Naive thymus-derived CD8-positive, alpha-beta T cell (primary cell): ENCODE measurements around the gene IL5. TPM values are rescaled to one million over a fixed set of nuclear protein-coding genes. Genes with fewer than 3 reads are reported as not detected.
"Not testable (repeated sequence)": the region's sequence is repeated elsewhere in the genome, so short reads cannot be mapped to it uniquely, and the experiment has no call there.

ENCODE experiments used
- ATAC-seq, 2 donors: fragments of 150-1000 bp; cut with Tn5 transposase in 1 of 2; sonication (Bioruptor Pico), chemical (Tn5 transposase) in 1 of 2; 1 replicate in 1 of 2; 2 replicates in 1 of 2; pipeline ENCODE4 v1.10.0; 2021; ENCODE audit warnings: mild to moderate bottlenecking in 2 of 2, moderate library complexity in 2 of 2
- POLR2A ChIA-PET: fragments of 350-600 bp; sonication (Branson Sonifier 250); formaldehyde crosslinking; loops from one replicate; lab custom pipeline; 2021; ENCODE audit warnings: antibody characterized with exemption; lab: Charles Lee
- DNase-seq, 10 donors: peaks; one replicate each; pipeline versions ENCODE4 v3.0.0 to v3.0.0-alpha.2; 2020 to 2022
- H3K27ac Mint-ChIP-seq, 10 donors: one replicate each; pipeline ENCODE4 v1.8.0; 2020 to 2022; ENCODE audit warnings: mild to moderate bottlenecking in 10 of 10, mixed read lengths in 10 of 10, moderate library complexity in 4 of 10, inconsistent platforms in 1 of 10
- H3K27me3 Mint-ChIP-seq, 5 donors: one replicate each; pipeline ENCODE4 v1.8.0; 2021 to 2022; ENCODE audit warnings: mixed read lengths in 5 of 5
- H3K36me3 Mint-ChIP-seq, 3 donors: one replicate each; pipeline ENCODE4 v1.8.0; 2020 to 2022; ENCODE audit warnings: mixed read lengths in 3 of 3, mild to moderate bottlenecking in 2 of 3, inconsistent platforms in 1 of 3
- H3K4me1 Mint-ChIP-seq, 4 donors: one replicate each; pipeline ENCODE4 v1.8.0; 2021 to 2022; ENCODE audit warnings: mixed read lengths in 4 of 4
- H3K4me3 Mint-ChIP-seq, 10 donors: one replicate each; pipeline ENCODE4 v1.8.0; 2020 to 2022; ENCODE audit warnings: mild to moderate bottlenecking in 10 of 10, mixed read lengths in 10 of 10, moderate library complexity in 6 of 10, inconsistent platforms in 1 of 10
- H3K9me3 Mint-ChIP-seq, 9 donors: one replicate each; pipeline ENCODE4 v1.8.0; 2020 to 2022; ENCODE audit warnings: mixed read lengths in 9 of 9, mild to moderate bottlenecking in 3 of 9, inconsistent platforms in 1 of 9, moderate library complexity in 1 of 9
- polyA plus RNA-seq, 3 donors: library from polyadenylated mRNA; unstranded; fragments of 300-500 nt; fragmentation: Illumina TruSeq; gene quantifications; one replicate each; pipeline ENCODE4 v1.2.3, GENCODE V29; 2021
- total RNA-seq, 8 experiments: library from RNA in 2 of 8; stranded (reverse) in 2 of 8; gene quantifications; one replicate each; pipeline ENCODE4 v1.2.3 and lab custom pipeline; 2021 to 2026

IL5 gene
- total RNA-seq (not detected), polyA plus RNA-seq (not detected), total RNA-seq (lab: John Stamatoyannopoulos, UW) (0 to 0.17 (median 0) reads per million in 6 experiments)

DNA sequence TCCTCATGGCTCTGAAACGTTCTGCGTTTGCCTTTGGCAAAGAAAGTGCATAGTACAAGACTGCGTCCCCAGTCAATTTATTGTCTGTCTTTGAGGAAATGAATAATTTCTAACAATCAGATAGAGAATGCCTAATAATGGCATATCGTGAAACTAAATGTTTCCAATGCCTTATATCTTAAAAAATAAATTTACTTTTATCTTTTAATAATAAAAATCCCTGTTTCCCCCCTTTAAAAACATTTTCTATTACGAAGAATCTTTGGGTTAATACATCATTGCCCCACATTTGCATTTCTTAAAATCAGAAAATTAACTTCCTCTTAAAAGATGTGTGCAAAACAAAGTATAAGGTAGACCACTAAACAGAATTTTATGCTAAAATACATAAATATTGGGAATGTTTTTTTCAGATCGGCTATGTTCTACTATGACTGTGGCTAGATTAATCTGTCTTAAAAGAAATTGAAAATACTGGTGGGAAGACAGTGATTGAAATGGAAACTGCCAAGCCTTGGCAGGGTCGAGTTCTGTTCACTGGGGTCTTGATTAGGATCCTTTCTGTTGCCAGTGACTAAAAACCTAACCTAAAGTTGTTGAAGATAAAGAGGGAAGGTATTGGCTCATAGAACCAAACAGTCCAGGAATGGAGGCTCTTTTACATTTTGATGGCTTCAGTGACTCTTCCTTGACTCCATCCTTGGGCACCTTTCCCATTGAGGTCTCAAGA lies at the start of gene IL5:
Gene IL5, minus strand, starts transcription at position 51 of the 730 bp plus-strand sequence. Its CDS starts 44 bp downstream, at position 7.
- no peaks in the 10 kb centered on the region for H3K36me3 Mint-ChIP-seq
- no peak within 1 kb of the TSS for H3K27ac Mint-ChIP-seq
- no peaks in the 10 kb centered on the region for H3K9me3 Mint-ChIP-seq
- POLR2A ChIA-PET = no interaction called here
- no peak within 1 kb of the TSS for H3K4me3 Mint-ChIP-seq
- no peaks in the 10 kb centered on the region for H3K4me1 Mint-ChIP-seq
- H3K27me3 Mint-ChIP-seq = no peaks in the 10 kb centered on the region
- DNase-seq (no peak), ATAC-seq (no peak)

DNA sequence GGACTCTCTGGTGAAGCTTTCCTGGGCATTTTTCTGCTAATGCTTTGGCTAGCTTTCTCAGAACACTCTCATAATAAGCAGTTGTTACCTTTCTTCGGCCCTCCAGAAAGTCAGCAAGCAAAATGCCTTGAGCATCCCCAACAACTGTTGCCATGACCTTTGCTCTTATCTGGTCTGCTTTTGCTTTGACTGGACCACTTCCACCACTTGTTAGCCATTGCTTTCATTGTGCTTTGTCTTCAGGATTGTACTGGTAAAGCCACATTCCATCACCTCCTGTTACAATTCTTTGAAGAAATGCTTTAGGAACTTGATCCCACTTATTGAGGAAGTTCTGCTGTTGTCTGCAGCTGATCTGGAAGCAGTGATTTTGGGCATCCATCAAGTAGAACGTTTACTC lies 49.2 kb upstream of the IL5 start:
- DNase-seq (no peak), ATAC-seq (no peak)
- POLR2A ChIA-PET = no interaction called here
- Mint-ChIP-seq H3K27ac (no peak overlapping the region), H3K4me3 (no peak overlapping the region), H3K4me1 (peaks cover 0 to 2% (median 0%) of the 10 kb centered on the region in 4 donors), H3K36me3 (peaks cover 8 to 86% (median 30%) of the 10 kb centered on the region in 3 donors), H3K27me3 (no peaks in the 10 kb centered on the region), H3K9me3 (no peaks in the 10 kb centered on the region)

DNA sequence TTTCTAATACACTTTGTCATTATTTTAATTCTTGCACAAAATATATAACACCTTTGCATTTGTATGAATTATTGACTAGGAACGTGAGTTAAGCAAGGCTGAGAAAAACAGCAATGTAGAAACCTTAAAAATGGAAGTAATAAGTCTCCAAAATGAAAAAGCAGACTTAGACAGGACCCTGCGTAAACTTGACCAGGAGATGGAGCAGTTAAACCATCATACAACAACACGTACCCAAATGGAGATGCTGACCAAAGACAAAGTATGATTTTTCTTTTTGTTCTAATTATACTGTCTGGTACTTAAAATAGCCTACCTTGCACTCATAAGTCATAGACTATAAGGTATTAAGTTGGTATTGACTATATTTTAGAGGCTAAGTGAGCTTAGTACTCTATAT lies 47.8 kb upstream of the IL5 start:
- Mint-ChIP-seq H3K9me3 (no peaks in the 10 kb centered on the region), H3K4me3 (no peak overlapping the region), H3K27ac (no peak overlapping the region), H3K27me3 (no peaks in the 10 kb centered on the region), H3K4me1 (peaks cover 0 to 2% (median 0%) of the 10 kb centered on the region in 4 donors), H3K36me3 (peaks cover 8 to 84% (median 28%) of the 10 kb centered on the region in 3 donors)
- ATAC-seq (no peak), DNase-seq (peak in 1 of 10 donors; percentile 3)
- POLR2A ChIA-PET = no interaction called here

DNA sequence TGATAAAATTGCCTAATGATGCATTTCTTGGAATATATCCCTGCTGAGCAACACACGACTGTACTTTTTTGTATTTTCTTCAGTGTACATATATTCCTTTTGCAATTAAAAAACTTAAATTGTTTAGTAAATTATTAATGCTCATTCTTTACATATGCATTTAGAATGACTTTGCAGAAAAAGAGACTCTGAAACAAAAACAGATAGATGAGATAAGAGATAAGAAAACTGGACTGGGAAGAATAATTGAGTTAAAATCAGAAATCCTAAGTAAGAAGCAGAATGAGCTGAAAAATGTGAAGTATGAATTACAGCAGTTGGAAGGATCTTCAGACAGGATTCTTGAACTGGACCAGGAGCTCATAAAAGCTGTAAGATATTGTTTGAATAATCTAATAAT lies 46.1 kb upstream of the IL5 start:
- H3K4me1 Mint-ChIP-seq = peaks cover 0 to 2% (median 0%) of the 10 kb centered on the region in 4 donors
- H3K27me3 Mint-ChIP-seq = no peaks in the 10 kb centered on the region
- no peak overlapping the region for H3K4me3 Mint-ChIP-seq
- peaks cover 8 to 80% (median 25%) of the 10 kb centered on the region in 3 donors for H3K36me3 Mint-ChIP-seq
- H3K9me3 Mint-ChIP-seq = no peaks in the 10 kb centered on the region
- no peak overlapping the region for H3K27ac Mint-ChIP-seq
- DNase-seq = no peak
- POLR2A ChIA-PET = no interaction called here
- ATAC-seq = no peak

DNA sequence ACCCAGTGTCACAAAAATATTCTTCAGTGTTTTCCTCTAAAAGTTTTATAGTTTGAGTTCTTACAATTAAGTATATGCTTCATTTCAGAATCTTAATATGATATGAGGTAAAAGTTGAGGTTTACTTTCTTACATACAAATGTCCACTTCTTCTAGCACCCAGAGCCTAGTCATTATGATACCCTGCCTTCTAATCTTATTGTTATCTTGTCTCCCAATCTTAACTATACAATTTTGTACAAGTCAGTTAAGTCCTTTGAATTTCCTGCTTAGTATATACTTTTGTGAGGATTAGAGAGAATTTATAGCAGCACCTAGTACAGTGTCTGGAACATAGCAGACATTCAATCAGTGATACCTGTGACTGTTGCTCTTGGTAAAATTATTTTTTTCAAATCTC lies 42.7 kb upstream of the IL5 start:
- Mint-ChIP-seq H3K4me3 (no peak overlapping the region), H3K27me3 (no peaks in the 10 kb centered on the region), H3K27ac (no peak overlapping the region), H3K9me3 (no peaks in the 10 kb centered on the region), H3K4me1 (peaks cover 0 to 2% (median 0%) of the 10 kb centered on the region in 4 donors), H3K36me3 (peaks cover 18 to 88% (median 47%) of the 10 kb centered on the region in 3 donors)
- DNase-seq (no peak), ATAC-seq (no peak)
- POLR2A ChIA-PET = interaction anchor here (0.5 kb wide), 1 partner anchor 215 kb away, joined by 3 read pairs; no protein-coding TSS in a partner anchor

DNA sequence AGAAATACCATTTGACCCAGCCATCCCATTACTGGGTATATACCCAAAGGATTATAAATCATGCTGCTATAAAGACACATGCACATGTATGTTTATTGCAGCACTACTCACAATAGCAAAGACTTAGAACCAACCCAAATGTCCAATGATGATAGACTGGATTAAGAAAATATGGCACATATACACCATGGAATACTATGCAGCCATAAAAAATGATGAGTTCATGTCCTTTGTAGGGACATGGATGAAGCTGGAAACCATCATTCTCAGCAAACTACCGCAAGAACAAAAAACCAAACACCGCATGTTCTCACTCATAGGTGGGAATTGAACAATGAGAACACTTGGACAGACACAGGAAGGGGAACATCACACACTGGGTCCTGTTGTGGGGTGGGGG lies 41.2 kb upstream of the IL5 start:
- H3K4me3 Mint-ChIP-seq, DNase-seq, ATAC-seq, H3K4me1 Mint-ChIP-seq, H3K27ac Mint-ChIP-seq, POLR2A ChIA-PET, H3K27me3 Mint-ChIP-seq, H3K9me3 Mint-ChIP-seq: not testable (repeated sequence)
- H3K36me3 Mint-ChIP-seq = peaks cover 14 to 83% (median 42%) of the 10 kb centered on the region in 3 donors

DNA sequence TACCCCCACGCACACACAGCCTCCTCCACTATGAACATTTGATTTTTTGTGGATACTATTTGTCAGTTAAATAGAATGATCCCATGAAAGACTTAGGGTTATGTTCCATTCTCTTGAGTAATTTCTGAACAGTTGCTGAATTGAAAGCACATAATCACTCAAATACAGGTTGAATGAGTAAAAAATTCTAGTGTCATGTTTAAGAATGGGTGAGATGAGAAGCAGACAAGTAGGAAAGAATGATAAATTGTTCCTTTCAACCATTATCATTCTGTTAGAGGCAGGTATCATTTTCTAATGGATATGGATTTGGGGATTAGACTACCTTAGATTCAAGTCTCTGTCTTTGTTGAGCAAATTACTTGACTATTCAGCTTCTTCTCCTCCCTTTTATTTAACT lies 32.8 kb upstream of the IL5 start:
- H3K4me1 Mint-ChIP-seq = peaks cover 0 to 20% (median 12%) of the 10 kb centered on the region in 4 donors
- no peak overlapping the region for H3K4me3 Mint-ChIP-seq
- H3K36me3 Mint-ChIP-seq = peaks cover 25 to 78% (median 47%) of the 10 kb centered on the region in 3 donors
- ATAC-seq (no peak), DNase-seq (no peak)
- H3K27ac Mint-ChIP-seq = no peak overlapping the region
- no peaks in the 10 kb centered on the region for H3K9me3 Mint-ChIP-seq
- POLR2A ChIA-PET = no interaction called here
- no peaks in the 10 kb centered on the region for H3K27me3 Mint-ChIP-seq

DNA sequence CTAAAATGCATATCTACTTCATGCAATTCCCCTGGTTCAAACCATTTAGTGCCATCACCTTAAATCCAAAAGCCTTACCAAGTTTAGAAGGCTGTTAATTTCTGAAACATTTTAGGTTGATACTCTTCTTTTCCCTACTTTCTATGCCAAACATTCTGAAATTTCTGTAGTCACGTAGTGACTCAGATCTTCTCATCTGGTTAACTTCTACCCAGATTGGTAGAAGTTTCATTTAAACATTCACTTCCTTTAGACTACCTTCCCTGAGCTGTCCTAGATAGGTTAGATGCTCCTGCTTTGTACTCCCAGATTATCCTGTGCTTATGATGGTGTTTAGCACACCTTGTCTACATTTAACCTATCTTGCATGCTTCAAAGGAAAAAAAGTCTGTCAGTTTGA lies 23.3 kb upstream of the IL5 start:
- Mint-ChIP-seq H3K27ac (peak overlapping the region in 1 of 10 donors; percentile 28), H3K9me3 (peaks cover 0 to 8% (median 0%) of the 10 kb centered on the region in 9 donors), H3K36me3 (peaks cover 16 to 51% (median 24%) of the 10 kb centered on the region in 3 donors), H3K4me1 (peaks cover 6 to 34% (median 16%) of the 10 kb centered on the region in 4 donors), H3K27me3 (no peaks in the 10 kb centered on the region), H3K4me3 (no peak overlapping the region)
- POLR2A ChIA-PET = interaction anchor here (1.2 kb wide), 1 partner anchor 7 kb away, joined by 3 read pairs; no protein-coding TSS in a partner anchor
- DNase-seq (no peak), ATAC-seq (no peak)

DNA sequence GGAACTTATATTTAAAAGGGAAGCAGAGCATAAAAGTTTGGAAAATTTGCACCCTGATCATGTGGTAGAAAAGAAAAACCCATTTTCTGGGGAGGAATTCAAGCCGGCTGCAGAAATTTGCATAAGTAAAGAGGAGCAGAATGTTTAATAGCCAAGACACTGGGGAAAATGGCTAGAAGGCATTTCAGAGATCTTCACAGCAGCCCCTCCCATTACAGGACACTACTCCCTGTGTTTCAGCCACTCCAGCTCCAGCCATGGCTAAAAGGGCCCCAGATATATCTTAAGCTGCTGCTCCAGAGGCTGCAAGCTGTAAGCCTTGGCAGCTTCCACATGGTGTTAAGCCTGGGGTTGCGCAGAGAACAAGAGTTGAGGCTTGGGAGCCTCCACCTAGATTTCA lies 21.2 kb upstream of the IL5 start:
- H3K9me3 Mint-ChIP-seq, H3K4me3 Mint-ChIP-seq, ATAC-seq, POLR2A ChIA-PET, H3K27me3 Mint-ChIP-seq, H3K27ac Mint-ChIP-seq, DNase-seq: not testable (repeated sequence)
- H3K4me1 Mint-ChIP-seq = peaks cover 2 to 22% (median 13%) of the 10 kb centered on the region in 4 donors
- H3K36me3 Mint-ChIP-seq = peaks cover 16 to 32% (median 20%) of the 10 kb centered on the region in 3 donors

DNA sequence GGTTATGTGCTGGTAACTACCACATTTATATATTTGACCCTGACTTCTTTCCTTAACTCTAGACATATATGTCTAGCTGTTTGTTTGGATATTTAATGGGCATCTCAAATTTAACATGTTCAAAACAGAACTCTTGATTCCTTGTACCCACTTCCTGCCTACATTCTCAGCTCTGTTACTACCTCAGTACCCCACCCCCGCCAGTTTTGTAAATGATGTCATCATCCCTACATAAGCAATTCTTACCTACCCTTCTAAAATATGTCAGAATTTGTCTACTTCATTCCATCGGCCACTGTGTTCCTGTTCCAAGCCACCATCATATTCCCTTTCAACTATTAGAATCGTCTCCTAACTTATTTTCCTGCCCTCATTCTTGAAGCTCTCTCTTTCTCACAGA lies 18.3 kb upstream of the IL5 start:
- Mint-ChIP-seq H3K36me3 (peaks cover 6 to 11% (median 10%) of the 10 kb centered on the region in 3 donors), H3K4me1 (peaks cover 4 to 30% (median 27%) of the 10 kb centered on the region in 4 donors), H3K4me3 (no peak overlapping the region), H3K27me3 (no peaks in the 10 kb centered on the region), H3K9me3 (peaks cover 0 to 8% (median 0%) of the 10 kb centered on the region in 9 donors), H3K27ac (no peak overlapping the region)
- ATAC-seq (no peak), DNase-seq (peak in 2 of 10 donors; percentile 5 to 9)
- POLR2A ChIA-PET = no interaction called here

DNA sequence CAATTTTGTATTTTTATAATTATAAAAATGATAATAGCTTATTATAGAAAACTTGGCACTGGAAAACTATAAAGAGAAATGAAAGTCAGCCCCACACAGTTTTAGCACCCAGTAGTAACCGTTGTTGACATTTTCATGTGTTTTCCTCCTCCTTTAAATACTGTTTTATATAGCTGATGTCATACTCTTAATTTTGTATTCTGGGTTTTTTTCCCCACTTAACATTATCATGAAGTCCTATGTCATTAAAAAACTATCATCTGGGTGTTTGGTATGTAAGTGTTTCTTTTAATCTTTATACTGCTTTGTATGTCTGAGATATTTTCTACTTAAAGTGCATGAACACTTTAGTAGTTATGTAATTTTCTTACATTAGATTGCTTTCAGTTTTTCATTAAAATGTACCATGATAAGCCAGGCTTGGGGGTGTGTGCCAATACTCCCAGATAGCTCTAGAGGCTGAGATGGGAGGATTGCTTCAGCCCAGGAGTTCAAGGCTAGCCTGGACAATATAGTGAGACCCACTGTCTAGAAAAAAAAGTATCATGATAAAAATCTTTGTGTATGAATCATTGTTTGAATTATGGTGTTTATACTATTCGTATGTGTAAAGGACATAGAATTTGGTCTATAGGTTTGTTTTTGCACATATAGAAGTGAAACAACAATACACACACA lies 16.2 kb upstream of the IL5 start:
- DNase-seq = no peak
- POLR2A ChIA-PET = interaction anchor here (1.0 kb wide), 1 partner anchor 8 kb away, joined by 3 read pairs; no protein-coding TSS in a partner anchor
- H3K27ac Mint-ChIP-seq = peak overlapping the region in 2 of 10 donors; percentile 28 to 48

DNA sequence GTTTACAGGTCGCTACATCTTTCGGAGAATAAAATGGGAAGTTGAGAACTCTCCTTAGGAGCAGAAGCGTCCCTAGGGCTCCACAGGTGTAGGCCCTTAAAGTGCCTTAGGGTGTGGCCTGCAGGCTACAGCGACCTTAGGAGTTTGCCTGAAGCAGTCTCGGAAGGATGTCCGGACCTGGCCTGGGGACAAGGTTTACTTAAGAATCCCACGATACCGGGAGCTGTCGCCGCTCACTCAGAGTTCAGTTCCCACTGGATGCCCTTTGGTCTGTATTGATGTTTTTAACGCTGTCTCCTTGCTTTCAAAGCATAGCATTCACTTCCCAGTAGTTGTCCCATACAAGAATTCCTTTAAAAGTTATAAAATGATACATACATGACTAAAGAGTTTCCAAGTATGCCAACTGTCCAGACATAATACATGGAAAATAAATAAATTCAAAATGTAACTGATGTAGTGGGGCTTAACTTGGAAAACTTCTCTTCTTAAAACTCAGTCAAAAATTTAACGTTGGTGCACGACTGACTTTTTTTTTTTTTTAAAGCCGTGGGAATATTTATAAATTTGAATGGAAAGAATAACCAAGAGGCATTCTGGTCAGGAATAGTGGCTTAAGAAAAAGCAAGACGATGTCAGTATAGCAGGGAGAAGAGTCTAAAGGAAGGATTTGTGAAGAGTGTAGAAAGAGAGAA lies 14.3 kb upstream of the IL5 start:
- Mint-ChIP-seq H3K36me3 (peaks cover 0 to 4% (median 0%) of the 10 kb centered on the region in 3 donors), H3K4me3 (peak overlapping the region; percentile 92 to 99 (median 97)), H3K27ac (peak overlapping the region; percentile 93 to 99 (median 97)), H3K27me3 (no peaks in the 10 kb centered on the region), H3K4me1 (peaks cover 9 to 29% (median 22%) of the 10 kb centered on the region in 4 donors), H3K9me3 (no peaks in the 10 kb centered on the region)
- POLR2A ChIA-PET = interaction anchor here (0.9 to 1.3 kb wide), 9 partner anchors 29 to 493 kb away, joined by 3 to 7 read pairs (median 4); partner anchors contain the start of genes CCNI2, GDF9, IRF1 and KIF3A
- peak; percentile 7 to 15 for ATAC-seq
- DNase-seq = peak in 2 of 10 donors; percentile 2 to 18

More for the DNA sequence above, 16.2 kb upstream of the IL5 start:
- H3K4me3 Mint-ChIP-seq = peak overlapping the region in 5 of 10 donors; percentile 3 to 42 (median 26)
- no peak for ATAC-seq
- H3K4me1 Mint-ChIP-seq = peaks cover 9 to 29% (median 22%) of the 10 kb centered on the region in 4 donors
- no peaks in the 10 kb centered on the region for H3K9me3 Mint-ChIP-seq
- H3K27me3 Mint-ChIP-seq = no peaks in the 10 kb centered on the region
- peaks cover 0 to 4% (median 0%) of the 10 kb centered on the region in 3 donors for H3K36me3 Mint-ChIP-seq
